ENCODE data around the gene MEIS1. TPM values are rescaled to one million over a fixed set of nuclear protein-coding genes. Genes with fewer than 3 reads are reported as not detected.

MEIS1 gene
- total and polyA plus RNA-seq, 2 donors (not counting 3 experiments of a cell fraction or from before 2014, with no cell fraction given) = 10.0 to 26.5 TPM

- H3K27ac ChIP-seq (ENCODE audit: insufficient read depth, low read depth, low read length) = no peak overlapping the region
Measured at GRCh38 chr2:66447677-66448076, 12.8 kb downstream of the MEIS1 start.

More at GRCh38 chr2:66447677-66448076, 12.8 kb downstream of the MEIS1 start:
- Histone ChIP-seq H3K4me1 (ENCODE audit: control insufficient read depth, extremely low read depth, insufficient read depth, low read length) (peaks cover 3% of the 10 kb centered on the region), H4K20me1 (replicated peaks; ENCODE audit: control insufficient read depth, extremely low read depth, insufficient read depth, low read length) (no peaks in the 10 kb centered on the region), H3K4me3 (replicated peaks in 1 of 3; ENCODE audit: insufficient read depth in 1 of 3, low read depth in 1 of 3, low read length in 3 of 3) (no peak overlapping the region), H3K9me1 (replicated peaks; ENCODE audit: control insufficient read depth, extremely low read depth, insufficient read depth, low read length) (no peaks in the 10 kb centered on the region), H2AFZ (ENCODE audit: low read depth, low read length) (no peak overlapping the region), H3K9me3 (replicated peaks; ENCODE audit: control insufficient read depth, insufficient read depth, low read length) (no peaks in the 10 kb centered on the region), H3K9ac (replicated peaks; ENCODE audit: extremely low read depth, insufficient read depth, low read length) (no peak overlapping the region), H3K79me2 (ENCODE audit: control insufficient read depth, insufficient read depth, low read length) (no peaks in the 10 kb centered on the region), H3K36me3 (ENCODE audit: control insufficient read depth in 2 of 2, extremely low read depth in 1 of 2, insufficient read depth in 2 of 2, low read length in 2 of 2) (peaks cover 0 to 5% of the 10 kb centered on the region in 2 experiments), H3K27me3 (ENCODE audit: control insufficient read depth in 2 of 2, insufficient read depth in 2 of 2, low read length in 2 of 2) (no peaks in the 10 kb centered on the region), H3K4me2 (ENCODE audit: insufficient read depth, low read length) (no peak overlapping the region)
- CTCF ChIA-PET = interaction anchor here (0.8 kb wide), 1 partner anchor 18 kb away, joined by 3 read pairs; no protein-coding TSS in a partner anchor
- POLR2A ChIA-PET = interaction anchor here (0.9 kb wide), 1 partner anchor 14 kb away, joined by 3 read pairs; no protein-coding TSS in a partner anchor
- DNase-seq (ENCODE audit: low read depth, low spot score) = no peak
- TF ChIP-seq CTCF (IDR thresholded peaks at IDR 0.05; ENCODE audit: extremely low read depth in 1 of 2, insufficient read depth in 1 of 2, low read depth in 1 of 2, low read length in 2 of 2) (no peak), EZH2 (IDR thresholded peaks at IDR 0.05; ENCODE audit: borderline replicate concordance, low read depth, low read length, severe bottlenecking) (no peak), JUN (IDR thresholded peaks at IDR 0.05; ENCODE audit: borderline replicate concordance, insufficient read depth, insufficient read length, low read depth) (no peak), POLR2A (IDR thresholded peaks at IDR 0.05; ENCODE audit: low read depth, low read length) (no peak), POLR2AphosphoS5 (IDR thresholded peaks at IDR 0.05; ENCODE audit: insufficient read depth, low read depth, low read length) (no peak), GATA2 (IDR thresholded peaks at IDR 0.05; ENCODE audit: insufficient read depth, insufficient read length, low read depth, low read length) (no peak), FOS (IDR thresholded peaks at IDR 0.05; ENCODE audit: borderline replicate concordance, insufficient read depth, low read length) (no peak), MAX (IDR thresholded peaks at IDR 0.05; ENCODE audit: insufficient read depth, insufficient read length) (no peak), MYC (IDR thresholded peaks at IDR 0.05; ENCODE audit: low read depth, low read length) (no peak)
- dilution Hi-C loops (cut with MboI; ENCODE audit: extremely low pct_ligation_motif_present, low sequenced_read_pairs) = no loop called here
- intact Hi-C loops (cut with micrococcal nuclease) = no loop called here
- no TSS peak for BruUV-seq (replicated peaks)
- FAIRE-seq = no peak

Measured in endothelial cell of umbilical vein (primary cell).